ENCODE results near the gene SLC25A3. TPM values are rescaled to one million over a fixed set of nuclear protein-coding genes. Genes with fewer than 3 reads are reported as not detected.

SLC25A3 gene
- total RNA-seq, result 626 and 1,227 TPM in 2 replicates

GRCh38 chr12:98593351-98594049 is at the start of gene SLC25A3:
TSS of gene SLC25A3 (plus strand) at chr12:98593686. CDS start at chr12:98593979, 293 bp downstream.

GRCh38 chr12:98644712-98645571 is 51.5 kb downstream of the SLC25A3 start, which contains the start of the genes APAF1 and IKBIP:
TSS of gene APAF1 (plus strand) at chr12:98645290. CDS start at chr12:98648360, 3,070 bp downstream.
TSS of gene IKBIP (minus strand) at chr12:98644788. CDS start at chr12:98644701, 87 bp downstream.

Small RNAs within 50 kb of the gene (small RNA-seq; reads per million reads assigned to genes)
- gene SNORA53, result 78.1 reads per million, percentile 98 among the genes with 10 or more reads in this experiment

Other genes with a start within 250 kb of the SLC25A3 start
- gene TMPO, start 78.1 kb upstream of the SLC25A3 start, total RNA-seq, result 34.9 and 44.4 TPM in 2 replicates
- 27.5 and 34.7 TPM in 2 replicates for gene IKBIP, start 51.1 kb downstream of the SLC25A3 start, total RNA-seq
- gene APAF1, start 51.6 kb downstream of the SLC25A3 start, total RNA-seq, result 25.1 and 25.5 TPM in 2 replicates

All from placental epithelial cell (primary cell).